Middle frontal gyrus (tissue), 1 donor: ENCODE measurements around the gene CLEC16A.

Source experiments
- DNase-seq: peaks from one replicate; pipeline ENCODE4 v3.0.0-alpha.2; 2015; ENCODE audit warnings: low spot score; ENCODE audit errors: extremely low spot score

Gene CLEC16A

GRCh38 chr16:11111150-11111549, 166.8 kb downstream of the CLEC16A start:
- no peak for DNase-seq

GRCh38 chr16:11111856-11112634, 167.7 kb downstream of the CLEC16A start:
- no peak for DNase-seq

GRCh38 chr16:11112723-11113348, 168.5 kb downstream of the CLEC16A start:
- no peak for DNase-seq

GRCh38 chr16:11114366-11115164, 170.2 kb downstream of the CLEC16A start:
- no peak for DNase-seq

- no peak for DNase-seq
These were observed 173.3 kb downstream of the CLEC16A start for GRCh38 chr16:11117576-11118211.

- DNase-seq: no peak
These were observed 174.1 kb downstream of the CLEC16A start for GRCh38 chr16:11118479-11118878.

- DNase-seq: no peak
These were observed 176.8 kb downstream of the CLEC16A start for GRCh38 chr16:11121083-11121608.

- DNase-seq: no peak
These were observed 177.7 kb downstream of the CLEC16A start for GRCh38 chr16:11121914-11122692.

GRCh38 chr16:11123666-11124065, 179.3 kb downstream of the CLEC16A start:
- no peak for DNase-seq

- DNase-seq: no peak
These were observed 181.6 kb downstream of the CLEC16A start for GRCh38 chr16:11125936-11126335.

GRCh38 chr16:11126399-11127054, 182.2 kb downstream of the CLEC16A start:
- no peak for DNase-seq

- DNase-seq: no peak
These were observed 183.3 kb downstream of the CLEC16A start for GRCh38 chr16:11127610-11128195.

GRCh38 chr16:11128211-11129141, 184.1 kb downstream of the CLEC16A start:
- DNase-seq: no peak

- no peak for DNase-seq
These were observed 185.0 kb downstream of the CLEC16A start for GRCh38 chr16:11129378-11129781.

- DNase-seq: no peak
These were observed 186.8 kb downstream of the CLEC16A start for GRCh38 chr16:11130978-11131665.

- no peak for DNase-seq
These were observed 187.3 kb downstream of the CLEC16A start for GRCh38 chr16:11131706-11132105.

- DNase-seq: no peak
These were observed 189.1 kb downstream of the CLEC16A start for GRCh38 chr16:11133344-11133943.
